Fibroblast of lung (primary cell): ENCODE data around the gene ACOT7. TPM values are rescaled to one million over a fixed set of nuclear protein-coding genes. Genes with fewer than 3 reads are reported as not detected.

Experiments used
- DNase-seq, 2 donors: peaks; one replicate each; pipeline versions ENCODE4 v3.0.0 to v3.0.0-alpha.2; 2010; ENCODE audit warnings: low read depth in 2 of 2
- H2AFZ ChIP-seq: 2 replicates; pipeline ENCODE4 v1.5.1; 2012; ENCODE audit warnings: low read length, control low read depth, inconsistent platforms
- H3K27ac ChIP-seq: 2 replicates; pipeline ENCODE4 v1.5.1; 2011; ENCODE audit warnings: low read length, control low read depth; ENCODE audit not compliant: insufficient read depth
- H3K27me3 ChIP-seq: 2 replicates; pipeline ENCODE4 v1.5.1; 2011; ENCODE audit warnings: mild to moderate bottlenecking, low read length; ENCODE audit not compliant: control insufficient read depth, insufficient read depth
- H3K36me3 ChIP-seq: 2 replicates; pipeline ENCODE4 v1.5.1; 2011; ENCODE audit warnings: low read length; ENCODE audit not compliant: control insufficient read depth, insufficient read depth
- H3K4me1 ChIP-seq: 2 replicates; pipeline ENCODE4 v1.5.1; 2011; ENCODE audit warnings: low read length; ENCODE audit not compliant: control insufficient read depth, insufficient read depth; ENCODE audit errors: extremely low read depth
- H3K4me2 ChIP-seq: 2 replicates; pipeline ENCODE4 v1.5.1; 2011; ENCODE audit warnings: low read length, control low read depth; ENCODE audit not compliant: insufficient read depth; ENCODE audit errors: extremely low read depth
- H3K4me3 ChIP-seq, 4 experiments: fragments of 200-600 bp in 1 of 4; sonication (generic) in 1 of 4; replicated peaks in 1 of 4; 2 replicates each; pipeline ENCODE4 v1.5.1; 2011 to 2016; ENCODE audit warnings: low read length in 4 of 4, low read depth in 3 of 4, mild to moderate bottlenecking in 3 of 4, control low read depth in 2 of 4, inconsistent platforms in 1 of 4, mixed read lengths in 1 of 4; ENCODE audit not compliant: insufficient read depth in 1 of 4; ENCODE audit errors: control extremely low read depth in 1 of 4
- H3K79me2 ChIP-seq: 2 replicates; pipeline ENCODE4 v1.5.1; 2012; ENCODE audit warnings: mild to moderate bottlenecking, low read length, inconsistent platforms; ENCODE audit not compliant: control insufficient read depth, insufficient read depth
- H3K9ac ChIP-seq: 2 replicates; pipeline ENCODE4 v1.5.1; 2011; ENCODE audit warnings: mild to moderate bottlenecking, low read length, control low read depth; ENCODE audit not compliant: insufficient read depth
- H3K9me3 ChIP-seq: 2 replicates; pipeline ENCODE4 v1.5.1; 2012; ENCODE audit warnings: low read depth, low read length; ENCODE audit not compliant: control insufficient read depth, insufficient read depth
- H4K20me1 ChIP-seq: 2 replicates; pipeline ENCODE4 v1.5.1; 2011; ENCODE audit warnings: low read length; ENCODE audit not compliant: control insufficient read depth, insufficient read depth; ENCODE audit errors: extremely low read depth
- EZH2 ChIP-seq: IDR thresholded peaks from 2 replicates; pipeline ENCODE4 v1.5.1; 2012; ENCODE audit warnings: low read length, control low read depth, mild to moderate bottlenecking; ENCODE audit errors: missing control alignments
- polyA plus RNA-seq, 2 donors: library from polyadenylated mRNA; depleted of rRNA in 1 of 2; stranded (reverse) in 1 of 2; unstranded in 1 of 2; fragments of >200 nt; gene quantifications; 2 replicates each; pipeline ENCODE4 v1.2.1, GENCODE V29; 2011 to 2012; ENCODE audit warnings: missing spikeins in 1 of 2
- total RNA-seq: library from RNA; depleted of rRNA; stranded (reverse); fragments of >200 nt; gene quantifications from 2 replicates; pipeline ENCODE4 v1.2.1, GENCODE V29; 2014
- TF ChIP-seq, protein P1 (sequence below), 2 donors: IDR thresholded peaks in 1 of 2; conservative IDR thresholded peaks in 1 of 2; 1 replicate in 1 of 2; 2 replicates in 1 of 2; pipeline ENCODE4 v1.5.1; 2011 to 2012; ENCODE audit warnings: low read length in 2 of 2, control low read depth in 1 of 2, inconsistent platforms in 1 of 2, low read depth in 1 of 2, mild to moderate bottlenecking in 1 of 2

ACOT7 gene
- total and polyA plus RNA-seq, 2 donors (not counting 1 experiment from before 2014, with no cell fraction given): 50.7 to 58.0 TPM

DNA sequence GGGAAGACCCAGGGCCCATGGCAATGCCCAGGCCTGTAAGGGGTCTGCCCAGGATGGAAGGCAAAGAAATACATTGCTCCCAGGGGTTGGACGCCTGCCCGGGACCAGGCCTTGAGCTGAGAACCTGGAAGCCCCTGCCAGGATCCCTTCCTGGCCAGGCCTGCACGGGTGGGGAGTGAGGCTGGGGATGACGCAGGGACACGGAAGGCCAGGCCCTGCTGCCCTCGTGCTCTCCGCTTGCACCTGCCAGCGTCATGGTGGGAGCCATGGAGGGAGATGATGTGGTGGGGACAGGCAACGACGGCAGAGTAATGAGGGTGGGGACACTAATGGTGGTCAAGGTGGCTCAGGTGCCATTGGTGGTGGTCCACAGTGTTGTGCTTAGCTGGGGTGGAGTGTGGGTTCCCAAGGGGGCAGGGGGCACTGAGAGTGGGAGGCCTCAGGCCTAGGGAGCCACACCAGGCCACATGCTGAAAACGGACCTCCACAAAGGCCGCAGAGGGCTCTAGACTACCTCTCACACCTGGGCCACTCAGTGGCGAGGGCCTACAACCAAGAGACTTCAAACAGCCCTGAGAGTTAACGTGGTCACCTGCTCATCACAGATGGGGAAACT lies 145.3 kb downstream of the ACOT7 start:
- no peak overlapping the region for H2AFZ ChIP-seq
- H3K4me3 ChIP-seq: no peak overlapping the region
- no peak overlapping the region for H3K27ac ChIP-seq
- H3K4me1 ChIP-seq: peaks cover 5% of the 10 kb centered on the region
- no peaks in the 10 kb centered on the region for H3K36me3 ChIP-seq
- no peak overlapping the region for H3K4me2 ChIP-seq
- no peak for DNase-seq
- H3K27me3 ChIP-seq: peaks cover 18% of the 10 kb centered on the region
- no peak for TF ChIP-seq EZH2
- TF ChIP-seq, protein P1, sequence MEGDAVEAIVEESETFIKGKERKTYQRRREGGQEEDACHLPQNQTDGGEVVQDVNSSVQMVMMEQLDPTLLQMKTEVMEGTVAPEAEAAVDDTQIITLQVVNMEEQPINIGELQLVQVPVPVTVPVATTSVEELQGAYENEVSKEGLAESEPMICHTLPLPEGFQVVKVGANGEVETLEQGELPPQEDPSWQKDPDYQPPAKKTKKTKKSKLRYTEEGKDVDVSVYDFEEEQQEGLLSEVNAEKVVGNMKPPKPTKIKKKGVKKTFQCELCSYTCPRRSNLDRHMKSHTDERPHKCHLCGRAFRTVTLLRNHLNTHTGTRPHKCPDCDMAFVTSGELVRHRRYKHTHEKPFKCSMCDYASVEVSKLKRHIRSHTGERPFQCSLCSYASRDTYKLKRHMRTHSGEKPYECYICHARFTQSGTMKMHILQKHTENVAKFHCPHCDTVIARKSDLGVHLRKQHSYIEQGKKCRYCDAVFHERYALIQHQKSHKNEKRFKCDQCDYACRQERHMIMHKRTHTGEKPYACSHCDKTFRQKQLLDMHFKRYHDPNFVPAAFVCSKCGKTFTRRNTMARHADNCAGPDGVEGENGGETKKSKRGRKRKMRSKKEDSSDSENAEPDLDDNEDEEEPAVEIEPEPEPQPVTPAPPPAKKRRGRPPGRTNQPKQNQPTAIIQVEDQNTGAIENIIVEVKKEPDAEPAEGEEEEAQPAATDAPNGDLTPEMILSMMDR (conservative IDR thresholded peaks at IDR 0.05 in 1 of 2, IDR thresholded peaks at IDR 0.05 in 1 of 2; ENCODE audit: low read depth in 1 of 2, low read length in 2 of 2): no peak
- H4K20me1 ChIP-seq: no peaks in the 10 kb centered on the region
- no peaks in the 10 kb centered on the region for H3K9me3 ChIP-seq
- H3K9ac ChIP-seq: no peak overlapping the region
- no peaks in the 10 kb centered on the region for H3K79me2 ChIP-seq

DNA sequence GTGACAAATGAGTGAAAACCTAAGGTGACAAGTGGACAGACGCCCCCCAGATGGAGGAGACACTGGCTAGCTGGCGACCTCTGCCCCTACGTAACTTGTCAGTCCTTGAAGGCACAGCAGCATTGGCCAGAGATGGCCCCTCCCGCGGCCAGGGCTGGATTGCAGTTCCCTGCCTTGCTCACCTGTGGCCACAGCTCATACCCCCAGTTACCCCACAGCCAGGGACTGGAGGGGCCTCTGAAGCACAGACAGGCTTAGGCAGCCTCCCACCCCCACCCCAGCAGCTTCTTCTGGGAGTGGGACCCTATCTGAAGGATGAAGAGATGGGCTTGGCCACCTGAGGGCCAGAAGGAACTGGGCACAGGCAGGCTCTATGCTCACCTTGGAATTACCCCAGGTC lies 145.9 kb downstream of the ACOT7 start:
- Histone ChIP-seq H3K4me3 (no peak overlapping the region), H3K27me3 (peaks cover 24% of the 10 kb centered on the region), H4K20me1 (no peaks in the 10 kb centered on the region), H3K4me2 (no peak overlapping the region), H3K36me3 (no peaks in the 10 kb centered on the region), H3K79me2 (no peaks in the 10 kb centered on the region), H3K9me3 (no peaks in the 10 kb centered on the region), H3K9ac (no peak overlapping the region), H3K4me1 (peaks cover 5% of the 10 kb centered on the region), H2AFZ (no peak overlapping the region), H3K27ac (no peak overlapping the region)
- TF ChIP-seq, protein P1 (conservative IDR thresholded peaks at IDR 0.05 in 1 of 2, IDR thresholded peaks at IDR 0.05 in 1 of 2; ENCODE audit: low read depth in 1 of 2, low read length in 2 of 2): no peak
- no peak for DNase-seq

DNA sequence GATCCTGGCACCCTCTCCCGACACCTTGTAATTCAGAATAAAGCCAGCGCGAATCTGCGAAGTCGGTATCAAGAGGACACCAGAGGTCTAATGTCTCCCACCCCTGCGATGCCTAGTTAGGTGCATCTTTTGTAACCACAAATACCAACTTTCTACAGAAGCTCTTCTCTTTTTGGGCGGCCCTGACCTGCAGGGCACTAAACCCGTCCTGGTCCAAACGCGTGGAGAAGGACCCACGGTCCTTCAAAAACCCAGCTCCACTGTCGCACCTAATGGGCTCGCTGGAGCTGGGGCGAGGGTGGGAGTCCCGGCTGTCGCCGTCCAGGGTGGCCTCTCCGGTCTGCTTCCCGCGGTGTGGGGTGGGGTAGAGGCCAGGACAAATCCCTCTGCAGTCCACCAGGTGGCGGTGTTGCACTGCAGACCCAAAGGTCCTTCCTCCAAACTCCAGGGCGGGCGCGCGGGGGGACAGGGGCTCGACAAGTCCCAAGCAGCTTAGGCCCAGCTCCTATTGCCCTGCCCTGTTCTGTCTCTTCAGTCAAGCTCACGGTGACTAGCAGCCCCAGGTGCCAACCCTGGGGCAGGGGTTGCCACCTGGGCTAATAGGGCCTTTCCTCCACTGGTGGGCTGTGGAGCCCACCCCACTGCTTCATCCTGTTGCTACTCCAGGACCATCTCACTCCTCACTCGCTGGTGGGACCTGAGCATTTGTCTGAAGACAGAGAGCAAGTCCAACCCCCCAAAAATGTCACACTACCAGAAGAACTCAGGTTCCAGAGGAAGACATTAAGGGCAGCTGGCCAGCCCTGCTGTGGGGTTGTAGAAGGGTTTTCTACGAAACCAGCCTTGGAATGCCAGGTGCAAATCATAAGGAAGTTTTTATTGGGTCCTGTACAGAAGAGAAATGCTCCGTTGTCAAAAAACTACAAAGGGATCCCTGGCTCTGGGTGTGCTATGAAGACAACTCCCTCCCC lies 146.8 kb downstream of the ACOT7 start:
- Histone ChIP-seq H3K4me2 (peak overlapping the region; percentile 37), H2AFZ (no peak overlapping the region), H4K20me1 (no peaks in the 10 kb centered on the region), H3K9me3 (no peaks in the 10 kb centered on the region), H3K36me3 (no peaks in the 10 kb centered on the region), H3K4me3 (no peak overlapping the region), H3K27me3 (peaks cover 24% of the 10 kb centered on the region), H3K27ac (no peak overlapping the region), H3K79me2 (no peaks in the 10 kb centered on the region), H3K4me1 (peaks cover 5% of the 10 kb centered on the region), H3K9ac (no peak overlapping the region)
- peak; percentile 57 to 76 for DNase-seq
- TF ChIP-seq, protein P1 (conservative IDR thresholded peaks at IDR 0.05 in 1 of 2, IDR thresholded peaks at IDR 0.05 in 1 of 2; ENCODE audit: low read depth in 1 of 2, low read length in 2 of 2): peak; percentile 84 to 86
- TF ChIP-seq EZH2: peak; percentile 7
